Measurements from ENCODE around the gene DEFB113. TPM values are rescaled to one million over a fixed set of nuclear protein-coding genes. Genes with fewer than 3 reads are reported as not detected.

DEFB113 gene
- polyA plus RNA-seq, 3 donors, result not detected

DNA sequence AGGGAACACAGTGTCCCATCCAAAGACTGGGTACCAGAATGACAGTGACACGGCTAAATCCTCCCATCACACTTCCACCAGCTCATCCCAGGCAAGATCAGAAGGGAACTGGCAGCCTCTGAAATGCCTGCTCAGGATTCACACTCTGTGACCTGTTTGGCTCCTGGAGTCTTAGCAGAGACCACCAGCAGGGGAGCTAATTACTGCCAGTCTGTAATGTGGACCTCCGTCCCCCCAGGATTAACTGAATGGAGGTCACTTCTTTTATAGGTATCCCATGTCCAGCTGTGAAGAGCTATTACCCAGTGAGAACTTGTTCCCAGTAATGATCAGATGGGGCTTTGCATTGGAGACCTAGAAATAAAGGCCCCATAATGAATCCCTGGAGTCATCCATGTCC is 50.6 kb downstream of the DEFB113 start:
- Histone ChIP-seq H3K27me3 (ENCODE audit: control insufficient read depth in 2 of 2, insufficient read depth in 2 of 2, low read length in 2 of 2) (no peaks in the 10 kb centered on the region), H3K9me3 (replicated peaks in 1 of 2; ENCODE audit: control insufficient read depth in 1 of 2, insufficient read depth in 1 of 2, low read length in 2 of 2) (no peaks in the 10 kb centered on the region), H3K79me2 (ENCODE audit: insufficient read depth, low read length) (no peaks in the 10 kb centered on the region), H3K9ac (ENCODE audit: insufficient read depth, low read length, poor library complexity, severe bottlenecking) (no peak overlapping the region), H3K36me3 (replicated peaks in 1 of 2; ENCODE audit: control insufficient read depth in 1 of 2, insufficient read depth in 2 of 2, low read length in 2 of 2) (no peaks in the 10 kb centered on the region), H3K4me2 (replicated peaks; ENCODE audit: extremely low read depth, low read length, poor library complexity, severe bottlenecking) (no peak overlapping the region), H3K4me3 (replicated peaks in 1 of 3; ENCODE audit: low read depth in 2 of 3, low read length in 3 of 3) (no peak overlapping the region), H3K27ac (ENCODE audit: low read depth in 1 of 2, low read length in 2 of 2) (no peak overlapping the region), H2AFZ (ENCODE audit: insufficient read depth, low read depth, low read length, poor library complexity, severe bottlenecking) (no peak overlapping the region), H3K4me1 (ENCODE audit: control insufficient read depth in 1 of 2, insufficient read depth in 2 of 2, low read length in 2 of 2) (no peaks in the 10 kb centered on the region), H4K20me1 (ENCODE audit: insufficient read depth, low read length) (no peaks in the 10 kb centered on the region)
- TF ChIP-seq, protein P1, sequence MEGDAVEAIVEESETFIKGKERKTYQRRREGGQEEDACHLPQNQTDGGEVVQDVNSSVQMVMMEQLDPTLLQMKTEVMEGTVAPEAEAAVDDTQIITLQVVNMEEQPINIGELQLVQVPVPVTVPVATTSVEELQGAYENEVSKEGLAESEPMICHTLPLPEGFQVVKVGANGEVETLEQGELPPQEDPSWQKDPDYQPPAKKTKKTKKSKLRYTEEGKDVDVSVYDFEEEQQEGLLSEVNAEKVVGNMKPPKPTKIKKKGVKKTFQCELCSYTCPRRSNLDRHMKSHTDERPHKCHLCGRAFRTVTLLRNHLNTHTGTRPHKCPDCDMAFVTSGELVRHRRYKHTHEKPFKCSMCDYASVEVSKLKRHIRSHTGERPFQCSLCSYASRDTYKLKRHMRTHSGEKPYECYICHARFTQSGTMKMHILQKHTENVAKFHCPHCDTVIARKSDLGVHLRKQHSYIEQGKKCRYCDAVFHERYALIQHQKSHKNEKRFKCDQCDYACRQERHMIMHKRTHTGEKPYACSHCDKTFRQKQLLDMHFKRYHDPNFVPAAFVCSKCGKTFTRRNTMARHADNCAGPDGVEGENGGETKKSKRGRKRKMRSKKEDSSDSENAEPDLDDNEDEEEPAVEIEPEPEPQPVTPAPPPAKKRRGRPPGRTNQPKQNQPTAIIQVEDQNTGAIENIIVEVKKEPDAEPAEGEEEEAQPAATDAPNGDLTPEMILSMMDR (IDR thresholded peaks at IDR 0.05), result no peak
- no peaks in the 10 kb centered on the region for H3K9me3 Mint-ChIP-seq
- DNase-seq, result no peak
- WGBS (ENCODE audit: insufficient coverage), result 95% methylated on average over 2 of the region's 2 CpGs
- H3K27me3 Mint-ChIP-seq (ENCODE audit: low read depth in 3 of 3), result peaks cover 0 to 1% (median 0%) of the 10 kb centered on the region in 3 donors
- H3K27ac Mint-ChIP-seq, result no peak overlapping the region
- H3K4me3 Mint-ChIP-seq, result no peak overlapping the region
- H3K36me3 Mint-ChIP-seq, result no peaks in the 10 kb centered on the region
- intact Hi-C loops (cut with micrococcal nuclease), result no loop called here
- no peaks in the 10 kb centered on the region for H3K4me1 Mint-ChIP-seq

Other genes starting within 250 kb of the DEFB113 start
- not detected for gene CRISP3, start 225.2 kb downstream of the DEFB113 start, polyA plus RNA-seq
- not detected for gene PGK2, start 182.3 kb downstream of the DEFB113 start, polyA plus RNA-seq
- gene CRISP1, start 103.1 kb downstream of the DEFB113 start, polyA plus RNA-seq, result not detected
- not detected for gene DEFB114, start 5.5 kb downstream of the DEFB113 start, polyA plus RNA-seq
- gene DEFB110, start 52.4 kb upstream of the DEFB113 start, polyA plus RNA-seq, result not detected
- not detected for gene DEFB112, start 80.3 kb upstream of the DEFB113 start, polyA plus RNA-seq

Measured in CD14-positive monocyte (primary cell).